Measurements from ENCODE around the gene SLC7A6OS.

- TF ChIP-seq SMC3 (IDR thresholded peaks at IDR 0.05; ENCODE audit: borderline replicate concordance, low read length) (no peak), CTCF (IDR thresholded peaks at IDR 0.05 in 2 of 3, conservative IDR thresholded peaks at IDR 0.05 in 1 of 3; ENCODE audit: control insufficient read depth in 2 of 3, extremely low read depth in 1 of 3, insufficient read depth in 1 of 3, low read depth in 3 of 3, low read length in 3 of 3) (no peak), CEBPB (IDR thresholded peaks at IDR 0.05; ENCODE audit: borderline replicate concordance in 1 of 2, low read depth in 2 of 2, low read length in 2 of 2) (no peak), RAD21 (IDR thresholded peaks at IDR 0.05; ENCODE audit: insufficient read depth, low read depth, low read length) (no peak), ASH2L (IDR thresholded peaks at IDR 0.05; ENCODE audit: borderline replicate concordance, low read depth) (no peak), EP300 (IDR thresholded peaks at IDR 0.05; ENCODE audit: borderline replicate concordance in 1 of 2, control insufficient read depth in 1 of 2, low read depth in 2 of 2, low read length in 2 of 2) (no peak), POLR2A (IDR thresholded peaks at IDR 0.05; ENCODE audit: low read depth, low read length) (no peak)
These were observed 36.9 kb upstream of the SLC7A6OS start for GRCh38 chr16:68347605-68348004.
